ENCODE results near the gene CDAN1.

The CDAN1 gene

GRCh38 chr15:42750306-42750705 is 13.4 kb upstream of the CDAN1 start:
- H3K36me3 Mint-ChIP-seq (ENCODE audit: low read depth), result peaks cover 77% of the 10 kb centered on the region
- peaks cover 11% of the 10 kb centered on the region for H3K4me1 Mint-ChIP-seq
- no peak for DNase-seq
- peaks cover 2% of the 10 kb centered on the region for H3K27me3 Mint-ChIP-seq (ENCODE audit: low read depth, poor library complexity)
- TF ChIP-seq CTCF (IDR thresholded peaks at IDR 0.05), result no peak
- no peak overlapping the region for H3K27ac Mint-ChIP-seq
- peaks cover 26% of the 10 kb centered on the region for H3K9me3 Mint-ChIP-seq
- H3K4me3 Mint-ChIP-seq, result no peak overlapping the region

DNA sequence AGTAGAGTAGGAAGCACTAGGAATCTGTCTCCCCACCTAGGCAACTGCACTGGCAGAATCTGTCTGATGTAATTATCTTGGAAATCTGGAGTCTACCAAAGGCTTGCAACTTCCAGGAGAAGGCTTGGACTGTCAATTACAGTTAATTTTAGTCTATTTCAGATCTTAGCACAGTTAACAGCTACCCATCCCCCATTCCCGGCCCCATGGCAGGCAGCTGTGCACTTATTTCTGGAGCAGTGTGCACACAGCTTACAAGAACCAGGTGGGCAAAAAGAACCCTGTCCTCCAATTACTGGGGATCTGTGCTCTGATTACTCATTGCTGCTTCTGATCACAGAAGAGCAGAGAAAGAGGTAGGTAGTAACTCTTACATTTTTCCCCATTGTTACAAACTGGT is 12.3 kb upstream of the CDAN1 start:
- Mint-ChIP-seq H3K27ac (no peak overlapping the region), H3K36me3 (ENCODE audit: low read depth) (peaks cover 82% of the 10 kb centered on the region), H3K4me3 (no peak overlapping the region), H3K27me3 (ENCODE audit: low read depth, poor library complexity) (peaks cover 2% of the 10 kb centered on the region), H3K9me3 (peaks cover 26% of the 10 kb centered on the region), H3K4me1 (peaks cover 18% of the 10 kb centered on the region)
- TF ChIP-seq CTCF (IDR thresholded peaks at IDR 0.05), result no peak
- no peak for DNase-seq

- TF ChIP-seq CTCF (IDR thresholded peaks at IDR 0.05), result no peak
- Mint-ChIP-seq H3K27ac (no peak overlapping the region), H3K36me3 (ENCODE audit: low read depth) (peaks cover 38% of the 10 kb centered on the region), H3K4me1 (peaks cover 19% of the 10 kb centered on the region), H3K27me3 (ENCODE audit: low read depth, poor library complexity) (no peaks in the 10 kb centered on the region), H3K9me3 (no peaks in the 10 kb centered on the region), H3K4me3 (no peak overlapping the region)
- no peak for DNase-seq
These were observed 7.3 kb upstream of the CDAN1 start for GRCh38 chr15:42744195-42744594.

GRCh38 chr15:42742149-42742548 is 5.2 kb upstream of the CDAN1 start:
- no peak overlapping the region for H3K27ac Mint-ChIP-seq

GRCh38 chr15:42741710-42742109 is 4.8 kb upstream of the CDAN1 start:
- TF ChIP-seq CTCF (IDR thresholded peaks at IDR 0.05), result no peak
- no peak for DNase-seq
- Mint-ChIP-seq H3K9me3 (no peaks in the 10 kb centered on the region), H3K36me3 (ENCODE audit: low read depth) (peaks cover 26% of the 10 kb centered on the region), H3K27me3 (ENCODE audit: low read depth, poor library complexity) (no peaks in the 10 kb centered on the region), H3K27ac (no peak overlapping the region), H3K4me1 (peaks cover 25% of the 10 kb centered on the region), H3K4me3 (no peak overlapping the region)

More at GRCh38 chr15:42742149-42742548, 5.2 kb upstream of the CDAN1 start:
- TF ChIP-seq CTCF (IDR thresholded peaks at IDR 0.05), result no peak
- peaks cover 26% of the 10 kb centered on the region for H3K4me1 Mint-ChIP-seq
- H3K9me3 Mint-ChIP-seq, result no peaks in the 10 kb centered on the region
- H3K27me3 Mint-ChIP-seq (ENCODE audit: low read depth, poor library complexity), result no peaks in the 10 kb centered on the region
- H3K4me3 Mint-ChIP-seq, result no peak overlapping the region
- H3K36me3 Mint-ChIP-seq (ENCODE audit: low read depth), result peaks cover 27% of the 10 kb centered on the region
- DNase-seq, result no peak

GRCh38 chr15:42737529-42738328 is 801 bp upstream of the CDAN1 start:
- no peak for TF ChIP-seq CTCF (IDR thresholded peaks at IDR 0.05)
- DNase-seq, result no peak
- H3K27ac Mint-ChIP-seq, result peak overlapping the region; percentile 54
- peak overlapping the region; percentile 81 for H3K4me3 Mint-ChIP-seq
- H3K27me3 Mint-ChIP-seq (ENCODE audit: low read depth, poor library complexity), result no peaks in the 10 kb centered on the region
- H3K36me3 Mint-ChIP-seq (ENCODE audit: low read depth), result peaks cover 24% of the 10 kb centered on the region
- no peaks in the 10 kb centered on the region for H3K9me3 Mint-ChIP-seq
- H3K4me1 Mint-ChIP-seq, result peaks cover 40% of the 10 kb centered on the region

Measured in nephron progenitor cell (in vitro differentiated cells).